GM12873 (cell line): Measurements from ENCODE around the gene CCL8.

ENCODE experiments used
- TF ChIP-seq, protein P1 (sequence below): IDR thresholded peaks from 2 replicates; pipeline ENCODE4 v1.5.1; 2012; ENCODE audit warnings: low read depth, mild to moderate bottlenecking, moderate library complexity, low read length, control low read depth; ENCODE audit not compliant: insufficient read depth; ENCODE audit errors: missing control alignments

The CCL8 gene

DNA sequence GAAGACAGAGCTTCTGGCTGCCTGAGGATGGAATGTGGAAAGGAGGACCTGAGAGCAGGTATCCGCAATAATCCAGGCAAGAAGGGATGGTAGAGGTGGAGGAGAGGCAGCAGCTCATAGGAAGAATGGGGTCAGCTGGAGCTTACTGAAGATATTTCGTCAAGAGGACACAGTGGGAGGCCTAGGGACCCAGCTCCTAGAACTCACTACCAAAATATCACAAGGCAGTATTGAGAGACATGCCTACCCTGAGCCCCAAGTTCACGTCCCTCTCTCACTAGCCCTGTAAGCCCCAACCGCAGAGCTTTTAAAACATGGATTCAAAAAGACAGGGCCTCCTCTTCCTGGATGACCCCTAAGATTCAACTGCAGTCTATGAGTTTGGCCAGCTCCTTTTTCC, 14.2 kb upstream of the CCL8 start:
- TF ChIP-seq, protein P1, sequence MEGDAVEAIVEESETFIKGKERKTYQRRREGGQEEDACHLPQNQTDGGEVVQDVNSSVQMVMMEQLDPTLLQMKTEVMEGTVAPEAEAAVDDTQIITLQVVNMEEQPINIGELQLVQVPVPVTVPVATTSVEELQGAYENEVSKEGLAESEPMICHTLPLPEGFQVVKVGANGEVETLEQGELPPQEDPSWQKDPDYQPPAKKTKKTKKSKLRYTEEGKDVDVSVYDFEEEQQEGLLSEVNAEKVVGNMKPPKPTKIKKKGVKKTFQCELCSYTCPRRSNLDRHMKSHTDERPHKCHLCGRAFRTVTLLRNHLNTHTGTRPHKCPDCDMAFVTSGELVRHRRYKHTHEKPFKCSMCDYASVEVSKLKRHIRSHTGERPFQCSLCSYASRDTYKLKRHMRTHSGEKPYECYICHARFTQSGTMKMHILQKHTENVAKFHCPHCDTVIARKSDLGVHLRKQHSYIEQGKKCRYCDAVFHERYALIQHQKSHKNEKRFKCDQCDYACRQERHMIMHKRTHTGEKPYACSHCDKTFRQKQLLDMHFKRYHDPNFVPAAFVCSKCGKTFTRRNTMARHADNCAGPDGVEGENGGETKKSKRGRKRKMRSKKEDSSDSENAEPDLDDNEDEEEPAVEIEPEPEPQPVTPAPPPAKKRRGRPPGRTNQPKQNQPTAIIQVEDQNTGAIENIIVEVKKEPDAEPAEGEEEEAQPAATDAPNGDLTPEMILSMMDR: no peak

DNA sequence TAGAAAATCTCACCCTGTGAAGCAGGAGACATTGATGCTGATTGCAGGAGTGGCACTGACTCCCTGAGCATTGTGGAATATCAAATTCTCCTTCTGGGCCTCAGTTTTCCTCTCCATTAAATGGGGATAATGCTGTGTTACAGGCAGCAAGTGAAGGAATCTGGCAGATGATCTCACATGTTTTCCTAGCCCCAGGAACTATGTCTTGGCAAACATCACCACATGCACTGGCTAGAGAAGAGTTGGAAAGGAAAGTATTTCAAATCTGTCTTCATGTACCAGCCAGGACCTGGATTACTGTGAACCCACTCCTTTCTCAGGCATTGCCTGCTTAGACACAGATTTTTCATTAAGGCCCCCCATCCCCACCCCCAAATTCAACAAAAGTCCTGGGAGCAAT, 13.6 kb upstream of the CCL8 start:
- TF ChIP-seq, protein P1: no peak

DNA sequence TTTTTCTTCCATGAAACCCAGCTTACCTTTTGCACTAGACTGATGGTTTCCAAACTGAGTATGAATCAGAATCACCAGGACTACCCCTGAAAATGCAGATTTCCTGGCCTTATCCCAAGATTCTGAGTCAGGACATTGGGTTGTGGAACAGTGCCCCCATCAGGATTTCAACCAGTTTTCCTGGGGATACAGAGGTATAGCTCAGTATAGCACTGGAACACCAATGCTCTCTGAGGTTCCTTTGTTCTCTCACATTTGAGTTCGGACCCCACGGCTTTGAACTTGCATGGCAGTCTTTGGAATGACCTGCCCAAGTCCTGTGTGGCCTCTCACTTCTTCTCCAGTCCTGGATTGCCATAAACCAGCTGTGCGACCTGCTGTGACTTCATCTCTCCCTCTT, 12.8 kb upstream of the CCL8 start:
- TF ChIP-seq, protein P1: no peak

DNA sequence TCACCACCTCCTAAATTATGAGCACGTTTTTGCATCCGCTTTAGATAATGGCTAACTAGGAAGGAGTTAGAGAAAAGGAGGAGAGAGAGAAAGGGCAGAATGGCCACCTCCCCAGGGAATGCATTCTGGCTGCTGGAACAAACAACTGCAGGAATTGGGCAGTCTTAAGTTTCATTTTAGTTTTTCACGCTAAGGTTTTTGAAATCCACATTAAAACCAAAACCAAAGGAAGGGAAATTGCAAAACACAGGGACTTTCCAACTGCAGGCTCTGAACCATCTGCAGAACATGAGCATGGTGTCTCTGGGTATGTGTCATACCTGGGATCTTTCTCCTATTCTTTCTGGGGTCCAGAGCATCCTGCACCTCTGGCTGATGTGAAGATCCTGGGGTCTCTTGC, 12.1 kb upstream of the CCL8 start:
- TF ChIP-seq, protein P1: no peak

DNA sequence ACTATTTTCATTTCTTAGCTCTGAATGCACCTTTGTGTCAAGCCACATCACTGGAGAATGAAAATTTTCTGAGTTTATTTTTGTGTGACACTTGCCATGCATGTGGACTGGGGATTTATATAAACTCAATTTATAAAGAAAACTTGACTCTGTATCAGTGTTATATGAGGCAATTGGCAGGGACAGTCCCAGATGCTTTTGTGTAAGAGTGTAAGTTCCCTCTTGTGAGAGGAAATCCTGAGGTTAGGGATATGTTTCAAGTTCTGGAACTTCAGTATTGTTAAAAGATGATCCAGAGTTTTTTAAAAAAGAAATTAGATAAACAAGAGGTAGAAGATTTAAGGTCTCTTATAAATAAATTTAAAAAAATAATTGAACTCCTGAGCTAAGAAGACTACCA, 10.9 kb upstream of the CCL8 start:
- TF ChIP-seq, protein P1: no peak

DNA sequence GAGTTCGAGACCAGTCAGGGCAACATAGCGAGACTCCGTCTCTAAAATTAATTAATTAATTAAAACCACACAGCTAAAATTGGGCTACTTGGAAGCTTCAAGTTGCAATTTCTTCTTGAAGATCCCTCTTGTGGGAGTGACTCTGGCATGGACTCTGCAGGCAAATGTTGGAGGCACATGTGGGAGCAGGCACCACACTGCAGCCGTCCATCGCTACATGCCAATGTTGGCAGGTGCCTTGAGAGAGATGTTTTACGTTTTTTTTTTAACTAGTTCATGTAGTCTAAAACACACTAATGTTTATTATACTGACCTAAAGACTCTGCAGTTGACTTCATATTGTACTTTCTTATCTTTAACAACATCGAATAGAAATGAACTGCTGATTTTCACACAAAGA, 7.9 kb upstream of the CCL8 start:
- TF ChIP-seq, protein P1: no peak

DNA sequence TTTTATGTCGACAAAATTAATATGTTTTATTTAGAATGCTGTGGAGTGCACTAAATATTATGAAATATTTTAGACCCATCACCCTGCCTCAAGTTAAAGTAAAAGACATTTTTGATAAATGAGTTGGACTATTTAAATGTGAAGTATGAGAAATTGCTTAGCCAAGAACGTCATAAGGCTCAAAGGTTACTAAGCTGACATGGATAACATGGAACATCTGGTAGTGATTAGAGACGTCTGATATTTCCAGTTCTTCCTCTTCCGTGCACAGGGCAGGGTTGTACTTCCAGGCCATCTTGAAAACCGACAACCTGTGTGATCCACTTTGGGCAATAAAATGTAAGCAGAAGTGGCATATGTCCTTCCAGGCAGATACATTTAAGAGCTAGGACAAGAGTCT, 7.2 kb upstream of the CCL8 start:
- TF ChIP-seq, protein P1: no peak

DNA sequence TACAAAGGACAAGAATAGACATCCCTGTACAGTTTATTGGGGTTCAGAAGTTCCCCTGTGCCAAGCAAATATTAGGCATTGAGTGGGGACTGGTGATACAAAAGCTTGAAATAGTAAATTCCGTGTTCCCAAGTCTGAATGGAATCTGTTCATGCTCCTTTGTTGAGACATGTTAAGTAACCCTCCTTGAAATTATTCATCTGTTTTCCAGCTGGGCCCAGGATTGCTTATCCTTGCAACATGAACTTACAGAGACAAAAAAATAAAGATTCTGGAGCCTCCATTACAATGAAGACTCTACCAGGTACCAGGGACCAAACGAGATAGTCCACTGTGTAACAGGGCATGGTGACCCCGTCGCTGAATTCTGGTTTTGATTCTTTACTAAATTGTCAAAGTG, 6.1 kb upstream of the CCL8 start:
- TF ChIP-seq, protein P1: no peak
